ENCODE measurements around the gene PABPN1L. TPM values are rescaled to one million over a fixed set of nuclear protein-coding genes. Genes with fewer than 3 reads are reported as not detected.

The PABPN1L gene, protein sequence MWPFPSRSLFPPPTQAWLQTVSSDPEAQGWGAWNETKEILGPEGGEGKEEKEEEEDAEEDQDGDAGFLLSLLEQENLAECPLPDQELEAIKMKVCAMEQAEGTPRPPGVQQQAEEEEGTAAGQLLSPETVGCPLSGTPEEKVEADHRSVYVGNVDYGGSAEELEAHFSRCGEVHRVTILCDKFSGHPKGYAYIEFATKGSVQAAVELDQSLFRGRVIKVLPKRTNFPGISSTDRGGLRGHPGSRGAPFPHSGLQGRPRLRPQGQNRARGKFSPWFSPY
- not detected for total RNA-seq

DNA sequence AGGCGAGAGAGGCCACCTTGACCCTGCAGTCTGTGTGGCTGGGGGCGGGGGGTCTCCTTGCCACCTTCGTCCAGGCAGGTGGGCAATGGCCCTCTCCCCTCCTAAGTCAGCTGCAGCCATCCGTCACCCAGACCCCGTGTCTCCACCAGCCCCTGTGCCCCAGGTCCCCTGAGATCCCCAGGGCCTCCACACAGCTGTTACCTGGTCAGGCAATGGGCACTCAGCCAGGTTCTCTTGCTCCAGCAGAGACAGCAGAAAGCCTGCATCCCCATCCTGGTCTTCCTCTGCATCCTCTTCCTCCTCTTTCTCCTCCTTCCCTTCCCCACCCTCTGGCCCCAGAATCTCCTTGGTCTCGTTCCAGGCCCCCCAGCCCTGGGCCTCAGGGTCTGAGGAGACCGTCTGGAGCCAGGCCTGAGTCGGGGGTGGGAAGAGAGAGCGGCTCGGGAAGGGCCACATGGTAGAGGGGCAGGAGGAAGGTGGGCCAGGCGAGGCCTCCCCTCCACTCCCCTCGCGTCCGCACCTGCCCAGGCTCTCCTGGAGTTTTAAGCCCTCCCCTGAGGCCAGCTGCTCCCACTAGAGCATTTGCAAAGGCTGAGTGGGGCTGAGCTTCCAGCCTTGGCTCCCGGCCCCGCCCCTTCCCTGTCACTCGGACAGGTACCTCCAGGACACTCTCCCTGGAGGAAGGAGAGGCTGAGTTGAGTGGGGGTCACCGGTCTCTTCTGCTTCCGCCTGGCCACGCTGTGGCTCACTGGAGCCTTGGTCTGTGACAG lies at the start of gene PABPN1L:
PABPN1L (minus strand) TSS at position 510 of the 770 bp plus-strand sequence; CDS start at position 456, 54 bp downstream.
- FAIRE-seq = no peak
- DNase-seq (ENCODE audit: low spot score in 2 of 2) = no peak

DNA sequence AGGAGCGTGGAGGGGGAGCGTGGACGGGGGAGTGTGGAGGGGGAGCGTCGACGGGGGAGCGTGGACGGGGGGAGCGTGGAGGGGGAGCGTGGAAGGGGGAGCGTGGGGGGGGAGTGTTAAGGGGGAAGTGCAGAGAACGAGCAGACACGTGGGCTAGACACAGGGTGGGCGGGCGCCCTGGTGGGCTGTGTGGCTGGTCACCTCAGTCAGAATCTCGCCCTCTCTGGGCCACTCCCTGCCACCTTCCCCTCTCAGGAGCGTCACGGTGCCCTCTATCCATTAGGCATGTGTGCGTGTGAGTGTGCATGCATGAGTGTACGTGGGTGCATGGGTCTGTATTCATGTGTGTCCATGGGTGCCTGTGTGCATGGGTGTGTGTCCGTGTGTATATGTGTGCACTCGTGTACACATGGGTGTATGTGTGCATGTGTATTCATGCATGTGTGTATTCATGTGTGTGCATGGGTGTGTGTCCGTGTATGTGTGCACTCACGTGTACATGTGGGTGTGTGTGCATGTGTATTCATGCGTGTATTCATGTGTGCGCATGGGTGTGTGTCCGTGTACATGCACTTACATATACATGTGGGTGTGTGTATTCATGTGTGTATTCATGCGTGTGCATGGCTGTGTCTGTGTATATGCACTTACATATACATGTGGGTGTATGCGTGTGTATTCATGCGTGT lies 49.3 kb upstream of the PABPN1L start:
- DNase-seq (ENCODE audit: low spot score in 2 of 2) = no peak

DNA sequence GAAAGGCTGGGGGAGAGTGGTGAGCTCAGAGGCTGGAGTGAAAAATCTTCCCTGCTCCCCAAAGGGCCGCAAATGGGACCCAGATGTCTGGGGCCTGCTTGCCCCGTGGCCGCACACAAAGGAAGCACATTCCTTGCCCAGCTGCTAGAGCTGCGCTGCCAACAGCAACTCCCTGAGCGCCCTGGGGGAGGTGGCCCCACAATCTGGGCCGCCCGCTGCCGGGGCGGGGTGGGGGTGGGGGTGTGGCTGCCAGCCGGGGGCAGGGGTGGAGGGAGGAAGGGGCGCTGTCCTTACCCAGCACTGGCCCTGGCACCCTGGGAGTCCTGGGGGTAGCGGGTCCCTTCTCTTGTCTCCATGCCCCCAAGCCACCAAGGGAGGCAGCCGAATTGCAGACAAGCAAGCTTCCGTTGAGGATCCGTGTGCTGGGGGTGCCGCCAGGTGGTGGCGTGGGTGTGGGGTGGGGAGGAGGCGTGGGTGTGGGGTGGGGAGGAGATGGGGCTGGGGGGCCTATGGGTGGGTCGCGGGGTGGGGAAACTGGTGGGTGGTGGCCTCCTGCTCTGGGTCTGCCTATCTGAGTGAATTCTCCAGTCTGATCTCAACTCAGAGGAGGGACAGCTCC lies 48.4 kb upstream of the PABPN1L start:
- FAIRE-seq (no peak), DNase-seq (ENCODE audit: low spot score in 2 of 2) (no peak)

More for the DNA sequence above, 49.3 kb upstream of the PABPN1L start:
- no peak for FAIRE-seq

DNA sequence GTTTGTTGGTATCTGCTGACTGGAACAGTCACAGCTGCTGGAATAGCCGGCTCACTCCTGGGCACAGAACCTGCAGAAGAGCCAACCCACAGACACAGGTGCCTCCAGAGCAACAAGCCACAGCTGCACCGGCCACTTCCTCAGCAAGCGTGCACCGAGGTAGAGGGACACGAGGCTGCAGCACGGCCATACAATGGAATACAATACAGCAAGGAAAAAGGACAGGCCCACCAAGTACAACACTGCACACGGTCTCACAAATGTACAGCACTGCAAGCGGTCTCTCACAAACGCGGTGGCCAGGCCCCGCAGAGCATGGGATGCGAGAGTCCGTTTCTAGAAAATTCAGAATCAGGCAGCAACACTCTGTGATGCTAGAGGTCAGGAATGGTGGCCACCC lies 47.4 kb upstream of the PABPN1L start:
- DNase-seq (ENCODE audit: low spot score in 2 of 2) (no peak), FAIRE-seq (no peak)

DNA sequence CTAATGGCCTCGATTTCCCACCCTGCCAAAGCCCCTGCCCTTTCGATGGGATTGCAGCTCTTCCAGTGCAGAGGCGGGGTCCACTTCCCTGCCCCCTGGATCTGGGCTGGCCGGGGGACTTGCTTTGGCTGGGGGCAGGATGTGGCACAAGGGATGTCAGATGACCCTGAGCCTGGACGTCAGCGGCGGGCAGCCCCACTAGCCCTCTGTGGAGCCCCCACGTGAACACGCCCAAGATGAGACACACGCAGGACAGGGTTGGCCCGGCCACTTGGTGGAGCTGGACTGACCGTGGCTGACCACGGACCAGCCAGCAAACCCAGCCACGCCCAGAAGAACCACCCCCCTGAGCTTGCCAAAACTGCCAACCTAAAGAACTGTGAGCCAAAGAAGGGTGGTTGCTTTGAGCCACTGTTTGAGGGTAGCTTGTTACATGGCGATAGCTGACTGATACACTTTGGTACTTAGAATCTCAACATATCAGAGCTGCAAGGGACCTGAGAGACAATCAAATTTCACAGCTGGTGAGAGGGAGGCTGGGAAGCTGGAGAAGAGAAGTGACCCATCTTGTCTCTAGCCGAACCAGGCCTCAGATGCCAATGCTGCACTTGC lies 46.6 kb upstream of the PABPN1L start:
- no peak for FAIRE-seq
- no peak for DNase-seq (ENCODE audit: low spot score in 2 of 2)

DNA sequence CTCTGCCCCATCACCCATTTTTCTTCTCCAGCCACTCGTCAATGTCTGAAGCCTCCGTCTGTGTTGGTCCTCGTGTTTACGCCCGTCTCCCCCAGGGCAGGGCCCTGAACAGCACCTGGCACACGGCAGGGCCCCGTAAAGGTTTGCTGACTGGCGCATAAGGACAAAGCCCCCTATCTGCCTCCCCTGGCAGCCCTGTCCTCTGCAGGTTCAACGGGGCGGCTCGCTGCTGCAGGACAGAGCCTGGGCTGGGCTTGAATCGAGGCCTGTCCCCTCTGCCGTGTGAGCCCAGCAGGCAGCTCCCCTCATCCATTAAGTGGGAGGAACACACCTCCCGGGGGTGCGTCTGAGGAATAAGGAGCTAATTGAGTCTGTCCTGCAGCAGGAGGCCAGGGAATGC lies 46.1 kb upstream of the PABPN1L start:
- no peak for FAIRE-seq
- DNase-seq (ENCODE audit: low spot score in 2 of 2) = no peak

DNA sequence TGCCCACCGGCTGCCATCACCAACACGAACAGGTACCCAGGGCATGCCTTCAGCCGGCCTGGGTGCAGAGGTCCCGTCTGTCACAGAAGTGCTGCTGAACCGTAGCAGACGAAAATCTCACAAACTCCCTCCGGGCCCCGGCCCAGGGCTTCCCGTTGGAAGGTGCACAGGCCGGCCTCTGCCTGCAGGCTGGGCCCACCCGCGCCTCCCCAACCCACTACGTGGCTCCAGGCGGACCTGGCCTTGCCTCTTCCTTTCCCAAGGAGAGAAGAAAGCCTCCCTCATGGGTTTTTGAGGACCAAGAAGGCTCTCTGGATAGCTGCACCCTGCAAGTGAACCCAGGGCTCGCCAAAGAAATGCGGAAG lies 45.5 kb upstream of the PABPN1L start:
- DNase-seq (ENCODE audit: low spot score in 2 of 2) = no peak
- no peak for FAIRE-seq

DNA sequence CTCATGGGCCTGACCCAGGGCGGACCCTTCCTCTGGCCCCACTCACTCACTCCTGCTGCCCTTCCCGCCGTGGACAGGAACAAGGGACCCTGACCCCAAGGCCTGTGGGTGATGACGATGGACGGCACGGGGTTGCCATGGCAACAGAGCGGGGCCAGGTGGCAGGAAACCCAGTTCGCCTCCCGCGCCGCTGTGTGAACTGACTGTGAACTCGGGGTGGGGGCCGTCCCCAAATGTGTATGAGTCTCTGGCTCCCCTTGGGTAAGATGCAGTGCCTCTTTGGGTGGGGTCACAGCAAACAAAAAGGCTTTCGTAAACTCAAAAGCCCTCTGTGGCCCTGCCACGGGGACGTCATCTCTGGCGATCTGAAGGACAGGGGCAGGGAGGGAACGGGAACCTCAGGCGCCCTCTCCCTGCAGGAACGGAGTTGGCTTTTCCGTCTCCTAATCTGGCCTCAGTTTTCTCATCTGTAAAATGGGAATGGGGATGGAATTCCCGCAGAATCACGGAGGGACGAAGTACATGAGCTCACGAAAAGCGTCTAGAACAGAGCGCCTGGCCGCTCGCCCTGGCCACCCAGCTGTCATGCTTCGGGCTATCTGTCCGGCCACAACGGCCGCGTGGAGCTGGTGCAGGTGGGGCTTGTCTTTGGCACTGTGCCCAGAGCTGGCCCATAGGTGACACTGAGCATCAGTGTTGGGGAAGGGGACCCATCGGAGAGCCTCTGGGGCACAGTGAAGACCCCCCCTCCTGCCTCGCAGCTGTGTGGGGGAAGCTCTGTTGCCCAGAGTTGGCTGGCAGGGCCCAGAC lies 44.9 kb upstream of the PABPN1L start:
- DNase-seq (ENCODE audit: low spot score in 2 of 2) (no peak), FAIRE-seq (no peak)

DNA sequence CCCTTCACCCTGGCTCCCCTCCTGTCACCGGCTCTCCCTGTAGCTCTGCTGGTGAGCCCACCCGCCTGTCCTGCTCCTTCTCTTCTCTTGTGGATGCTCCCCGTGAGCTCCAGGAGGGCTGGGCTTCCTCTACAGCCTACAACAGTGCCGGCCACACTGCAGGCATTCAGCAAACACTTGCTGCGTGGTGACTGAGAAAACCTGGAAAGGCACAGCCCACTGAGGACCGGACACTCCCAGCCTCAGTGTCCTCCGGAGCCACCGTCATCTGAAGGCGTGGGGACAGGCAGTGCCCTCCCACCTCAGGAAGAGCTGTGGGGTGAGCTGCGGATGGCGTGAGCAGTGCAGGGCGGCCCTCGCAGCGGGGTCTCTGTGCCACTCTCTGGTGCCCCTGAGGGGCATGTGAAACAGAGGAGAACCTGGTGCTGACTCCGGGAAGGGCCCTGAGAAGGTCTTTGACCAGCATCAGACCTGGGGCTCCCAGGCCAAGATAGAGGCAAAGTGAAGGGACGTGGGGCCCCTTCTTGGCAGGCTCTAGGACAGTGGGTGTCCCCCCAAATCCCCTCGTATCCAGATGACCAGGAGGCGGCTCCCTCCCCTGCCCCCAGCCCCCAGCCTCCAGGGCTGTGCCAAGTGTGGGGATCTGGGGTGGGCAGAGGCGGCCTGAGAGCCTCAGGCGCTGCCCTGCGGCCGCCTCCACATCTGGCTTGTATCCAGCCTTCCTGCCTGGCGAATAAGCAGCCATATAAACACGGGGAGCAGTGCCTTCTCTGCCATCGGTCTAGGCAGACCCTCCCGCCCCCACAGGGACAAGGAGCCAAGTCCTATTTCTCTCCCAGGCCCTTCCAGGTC lies 44.0 kb upstream of the PABPN1L start:
- no peak for DNase-seq (ENCODE audit: low spot score in 2 of 2)
- no peak for FAIRE-seq

DNA sequence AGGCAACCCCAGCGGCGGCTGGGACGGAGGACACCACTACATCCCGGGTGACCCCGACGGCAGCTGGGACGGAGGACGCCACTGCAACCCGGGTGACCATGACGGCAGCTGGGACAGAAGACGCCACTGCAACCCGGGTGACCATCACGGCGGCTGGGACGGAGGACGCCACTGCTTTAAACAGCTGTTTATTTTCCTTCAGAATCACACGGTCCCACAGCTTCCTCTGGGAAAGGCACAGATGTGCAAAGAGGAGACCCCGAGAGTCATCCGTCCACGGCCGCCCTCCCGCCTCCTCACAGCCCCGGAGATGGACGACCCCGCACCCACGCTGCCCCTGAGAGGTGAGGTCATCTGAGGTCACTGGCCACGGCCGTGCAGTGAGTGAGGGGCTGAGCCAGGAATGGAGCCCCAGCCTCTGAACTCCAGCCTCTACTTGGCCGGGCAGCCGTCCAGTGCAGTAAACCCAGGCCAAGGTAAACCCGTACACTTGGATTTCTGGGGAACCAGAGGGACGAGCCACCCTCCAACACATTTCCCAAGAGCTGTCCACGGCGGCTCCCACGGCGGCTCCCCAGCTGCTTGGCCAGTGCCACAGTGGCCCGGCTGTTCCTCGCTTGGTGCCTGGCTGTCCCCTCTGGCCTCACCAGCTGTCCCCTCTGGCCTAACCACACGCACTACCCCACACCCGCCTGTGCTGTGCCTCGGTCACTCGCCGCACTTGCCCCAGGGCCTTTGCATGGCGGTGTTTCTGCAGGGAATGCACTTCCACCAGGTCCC lies 43.2 kb upstream of the PABPN1L start:
- DNase-seq (ENCODE audit: low spot score in 2 of 2) (no peak), FAIRE-seq (no peak)

DNA sequence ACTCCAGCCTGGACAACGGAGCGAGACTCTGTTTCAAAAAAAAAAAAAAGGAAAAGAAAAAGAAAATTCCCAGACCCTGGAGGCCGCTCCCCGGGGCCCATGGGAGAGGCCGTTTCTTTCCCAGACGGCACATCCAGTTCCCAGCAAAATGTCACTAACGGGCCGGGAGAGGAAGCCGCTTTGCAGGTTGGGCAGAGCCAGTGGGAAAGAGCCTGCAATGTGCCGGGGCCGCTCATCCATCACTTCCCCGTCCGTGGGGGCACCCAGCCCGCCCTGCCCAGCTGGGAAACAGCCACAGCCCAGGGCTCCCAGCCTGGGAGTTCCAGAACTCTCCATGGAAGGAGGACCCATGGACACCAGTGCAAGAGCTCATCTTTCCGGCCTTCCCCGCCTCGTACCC lies 41.8 kb upstream of the PABPN1L start:
- FAIRE-seq = no peak

DNA sequence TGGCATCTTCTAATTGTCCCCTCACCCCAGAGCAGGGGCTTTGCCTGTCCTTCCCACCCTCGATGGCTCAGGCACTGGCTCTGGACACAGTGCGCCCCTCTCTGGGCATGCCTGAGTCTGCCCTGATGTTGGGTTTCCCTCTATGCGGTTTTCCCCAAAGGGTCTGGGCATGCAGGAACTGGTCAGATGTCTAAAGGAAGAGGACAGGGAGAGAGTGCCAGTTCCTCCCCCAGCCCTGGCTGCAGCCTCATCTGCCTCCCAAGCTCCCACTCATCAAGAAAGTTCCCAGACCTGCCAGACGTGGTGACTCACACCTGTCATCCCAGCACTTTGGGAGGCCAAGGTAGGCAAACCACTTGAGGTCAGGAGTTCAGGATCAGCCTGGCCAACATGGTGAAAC lies 41.3 kb upstream of the PABPN1L start:
- FAIRE-seq (no peak), DNase-seq (ENCODE audit: low spot score in 2 of 2) (no peak)

More for the DNA sequence above, 41.8 kb upstream of the PABPN1L start:
- no peak for DNase-seq (ENCODE audit: low spot score in 2 of 2)

DNA sequence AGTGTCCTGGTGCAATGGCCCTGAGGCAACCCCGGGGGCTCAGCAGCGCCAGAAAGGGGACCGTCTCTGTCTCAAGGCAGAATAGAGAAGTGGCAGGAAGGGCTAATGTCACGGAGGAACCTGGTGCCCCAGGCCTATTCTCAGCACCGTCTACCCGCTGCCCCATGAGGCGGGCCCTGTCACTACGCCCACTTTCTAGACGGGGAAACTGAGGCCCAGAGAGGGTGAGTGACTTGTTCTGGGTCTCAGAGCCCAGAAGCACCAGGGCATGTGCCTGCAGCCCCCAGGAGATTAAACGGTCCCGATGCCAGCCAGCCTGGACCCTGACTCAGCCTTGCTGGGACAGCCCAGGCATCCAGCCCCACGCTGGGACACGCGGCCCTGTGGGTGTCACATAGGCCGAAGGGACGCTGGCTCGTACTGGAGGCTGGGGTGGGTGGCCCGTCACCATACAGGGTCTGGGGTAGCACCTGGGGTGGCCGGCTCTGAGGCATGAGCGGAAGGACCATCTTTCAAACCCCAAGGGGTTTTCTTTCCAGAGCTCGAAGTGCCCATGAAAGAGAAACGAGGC lies 40.2 kb upstream of the PABPN1L start:
- FAIRE-seq (no peak), DNase-seq (ENCODE audit: low spot score in 2 of 2) (no peak)

DNA sequence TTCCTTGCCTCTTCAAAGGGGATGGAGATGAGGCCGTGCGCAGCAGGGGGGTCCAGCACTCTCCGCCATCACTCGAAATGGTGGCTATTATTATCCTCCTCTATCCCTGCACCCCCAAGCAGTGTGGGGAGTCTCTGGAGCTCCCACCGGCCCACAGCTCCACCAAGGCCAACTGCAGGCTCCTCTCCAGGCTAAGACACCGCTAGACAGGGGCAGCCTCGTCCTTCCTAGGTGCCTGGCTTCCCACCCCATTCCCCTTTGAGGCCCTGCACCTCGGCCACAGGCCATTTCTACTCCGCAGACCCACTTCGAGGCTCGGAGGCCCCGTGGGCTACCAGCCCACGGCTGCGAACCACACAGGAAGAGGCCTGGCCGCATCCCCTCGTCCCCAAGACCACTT lies 39.6 kb upstream of the PABPN1L start:
- FAIRE-seq (no peak), DNase-seq (ENCODE audit: low spot score in 2 of 2) (no peak)

DNA sequence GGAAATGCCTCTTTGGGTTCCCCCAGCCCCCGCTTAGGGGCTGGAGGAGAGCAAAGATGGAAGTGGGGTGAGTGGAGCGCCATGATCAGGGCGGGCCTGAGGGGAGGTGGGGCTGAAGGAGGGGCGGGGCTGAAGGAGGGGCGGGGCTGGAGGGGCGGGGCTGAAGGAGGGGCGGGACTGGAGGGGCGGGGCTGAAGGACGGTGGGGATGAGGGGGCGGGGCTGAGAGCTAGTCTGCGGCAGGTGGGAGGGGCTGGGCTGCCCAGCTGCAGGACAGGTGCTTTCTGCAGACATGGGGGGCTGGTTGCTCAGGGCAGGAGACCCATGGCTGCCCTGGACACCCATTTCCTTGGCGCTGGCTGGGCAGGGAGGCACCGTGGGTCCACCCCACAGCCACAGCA lies 39.1 kb upstream of the PABPN1L start:
- no peak for DNase-seq (ENCODE audit: low spot score in 2 of 2)
- no peak for FAIRE-seq

DNA sequence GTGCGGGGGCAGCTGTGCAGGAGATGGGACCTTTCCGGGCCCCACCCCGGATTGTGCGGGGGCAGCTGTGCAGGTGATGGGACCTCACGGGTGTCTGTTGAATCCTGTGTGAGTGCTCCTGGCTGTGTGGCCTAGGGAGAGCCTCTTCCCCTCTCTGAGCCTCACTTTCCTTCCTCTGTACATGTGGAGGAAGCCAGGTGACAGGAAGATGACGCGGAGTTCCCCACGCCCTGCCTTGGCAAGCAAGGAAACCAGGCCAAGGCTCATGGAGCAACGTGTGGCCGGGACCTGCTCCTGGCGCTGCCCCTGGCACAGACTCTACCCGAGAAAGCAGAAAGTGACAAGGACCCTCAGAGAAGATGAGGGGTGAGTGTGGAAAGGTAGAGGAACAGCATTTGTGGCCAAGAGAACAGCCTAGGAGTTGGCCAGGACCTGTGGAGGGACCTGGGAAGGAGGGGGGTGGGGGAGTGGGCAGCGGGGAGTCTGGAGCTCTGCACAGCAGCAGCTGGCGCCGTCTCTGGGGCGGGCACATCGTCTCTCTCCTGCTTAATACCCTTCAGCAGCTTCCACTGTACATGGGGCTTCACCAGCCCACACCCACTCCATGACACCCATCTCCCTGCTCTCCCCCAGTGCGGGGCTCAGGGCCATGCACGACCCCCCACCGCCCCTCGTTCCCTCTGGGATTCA lies 38.4 kb upstream of the PABPN1L start:
- FAIRE-seq (no peak), DNase-seq (ENCODE audit: low spot score in 2 of 2) (no peak)

DNA sequence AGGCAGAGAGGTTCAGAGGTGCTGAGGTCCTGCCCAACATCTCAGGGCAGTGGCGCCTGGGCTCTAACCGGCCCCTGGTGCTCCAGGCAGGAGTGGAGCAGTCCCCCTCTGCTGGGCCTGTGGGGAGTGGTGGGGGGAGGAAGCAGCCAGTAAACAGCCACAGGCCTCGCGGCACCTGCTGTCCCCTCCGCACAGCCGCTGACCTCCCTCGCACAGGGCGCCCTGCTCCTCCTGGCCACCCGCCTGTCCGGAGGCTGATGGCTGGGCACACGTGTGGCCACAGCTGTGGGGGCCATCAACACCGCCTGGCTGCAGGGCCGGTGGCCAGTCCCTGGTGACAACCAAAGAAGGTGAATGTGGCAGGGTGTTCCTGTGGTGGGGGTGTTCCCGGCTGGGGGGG lies 36.8 kb upstream of the PABPN1L start:
- DNase-seq (ENCODE audit: low spot score in 2 of 2) (no peak), FAIRE-seq (no peak)
